ENCODE data around the gene MX2.

DNA sequence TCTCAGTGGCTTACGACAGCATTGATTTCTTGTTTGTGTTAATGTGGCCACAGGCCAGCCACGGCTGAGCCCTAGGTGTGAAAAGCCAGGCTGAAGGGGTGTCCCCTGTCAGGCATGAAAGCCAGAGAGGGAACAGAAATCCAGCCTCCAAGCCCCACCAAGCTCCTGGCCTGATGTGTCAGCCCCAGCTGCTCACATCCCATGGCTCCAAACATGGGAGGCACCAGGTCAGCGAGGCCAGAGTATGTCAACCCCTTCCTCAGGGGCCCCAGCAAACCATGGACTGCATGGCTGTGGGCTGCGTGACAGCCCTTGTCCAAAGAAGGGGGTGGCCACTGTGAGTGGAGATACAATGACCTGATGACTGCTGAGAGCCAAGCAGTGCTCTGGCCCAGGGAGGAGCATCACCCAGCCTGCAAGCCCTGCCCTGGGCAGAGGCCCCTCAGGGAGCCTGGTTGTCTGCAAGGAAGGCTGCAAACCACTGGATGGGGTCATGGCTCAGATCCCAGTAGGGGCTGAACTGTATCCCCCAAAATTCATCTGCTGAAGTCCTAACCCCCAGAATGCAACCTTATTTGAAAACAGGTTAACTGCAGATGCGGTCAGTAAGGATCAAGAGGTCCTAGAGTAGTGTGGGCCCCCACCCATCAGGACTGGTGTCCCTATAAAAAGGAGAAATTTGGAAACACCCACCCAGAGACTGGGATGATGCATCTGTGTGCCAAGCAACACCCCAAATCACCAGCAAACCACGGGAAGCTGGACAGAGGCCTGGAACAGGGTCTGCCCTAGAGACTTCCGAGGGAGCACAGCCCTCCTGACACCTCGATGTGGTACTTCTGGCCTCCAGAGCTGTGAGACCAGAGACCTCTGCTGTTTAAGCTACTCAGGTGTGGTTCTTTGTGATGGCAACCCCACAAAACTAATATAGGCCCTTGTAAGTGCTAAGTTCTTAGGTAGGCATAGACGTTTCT lies 3.3 kb upstream of the MX2 start:
- no peak for TF ChIP-seq SMC3 (IDR thresholded peaks at IDR 0.05; ENCODE audit: low read depth, low read length)
- TF ChIP-seq MAFK (IDR thresholded peaks at IDR 0.05; ENCODE audit: low read depth, low read length) = no peak
- TF ChIP-seq, protein P1, sequence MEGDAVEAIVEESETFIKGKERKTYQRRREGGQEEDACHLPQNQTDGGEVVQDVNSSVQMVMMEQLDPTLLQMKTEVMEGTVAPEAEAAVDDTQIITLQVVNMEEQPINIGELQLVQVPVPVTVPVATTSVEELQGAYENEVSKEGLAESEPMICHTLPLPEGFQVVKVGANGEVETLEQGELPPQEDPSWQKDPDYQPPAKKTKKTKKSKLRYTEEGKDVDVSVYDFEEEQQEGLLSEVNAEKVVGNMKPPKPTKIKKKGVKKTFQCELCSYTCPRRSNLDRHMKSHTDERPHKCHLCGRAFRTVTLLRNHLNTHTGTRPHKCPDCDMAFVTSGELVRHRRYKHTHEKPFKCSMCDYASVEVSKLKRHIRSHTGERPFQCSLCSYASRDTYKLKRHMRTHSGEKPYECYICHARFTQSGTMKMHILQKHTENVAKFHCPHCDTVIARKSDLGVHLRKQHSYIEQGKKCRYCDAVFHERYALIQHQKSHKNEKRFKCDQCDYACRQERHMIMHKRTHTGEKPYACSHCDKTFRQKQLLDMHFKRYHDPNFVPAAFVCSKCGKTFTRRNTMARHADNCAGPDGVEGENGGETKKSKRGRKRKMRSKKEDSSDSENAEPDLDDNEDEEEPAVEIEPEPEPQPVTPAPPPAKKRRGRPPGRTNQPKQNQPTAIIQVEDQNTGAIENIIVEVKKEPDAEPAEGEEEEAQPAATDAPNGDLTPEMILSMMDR (conservative IDR thresholded peaks at IDR 0.05; ENCODE audit: low read depth, low read length) = no peak
- no peak for TF ChIP-seq NFE2L2 (IDR thresholded peaks at IDR 0.05; ENCODE audit: low read depth, low read length)
- TF ChIP-seq POLR2A (IDR thresholded peaks at IDR 0.05; ENCODE audit: low read depth, low read length) = no peak
- TF ChIP-seq FOS (IDR thresholded peaks at IDR 0.05; ENCODE audit: low read depth, low read length) = no peak
- no peak for TF ChIP-seq BHLHE40 (IDR thresholded peaks at IDR 0.05; ENCODE audit: low read depth, low read length)
- no peak for TF ChIP-seq RAD21 (IDR thresholded peaks at IDR 0.05; ENCODE audit: low read length)
